HCT116 (cell line): ENCODE results near the gene SLC1A3. TPM values are rescaled to one million over a fixed set of nuclear protein-coding genes. Genes with fewer than 3 reads are reported as not detected.

Experiments
- ATAC-seq: fragments of 200-7000 bp; cut with Tn5 transposase; 2 replicates; pipeline ENCODE4 v1.9.1; 2020; ENCODE audit warnings: mild to moderate bottlenecking, moderate library complexity
- BruUV-seq: library from RNA; stranded (reverse); fragments of 400-500 nt; replicated peaks from 2 replicates; lab custom pipeline; 2021; lab: Mats Ljungman, UMichigan
- CTCF ChIA-PET: fragments of 300-600 bp; sonication (Branson Sonifier 250); formaldehyde crosslinking; loops from one replicate; lab custom pipeline; 2021; ENCODE audit warnings: antibody characterized with exemption; lab: Charles Lee
- POLR2A ChIA-PET: fragments of 300-600, 350-600 bp; sonication (Branson Sonifier 250); formaldehyde crosslinking; loops from one replicate; lab custom pipeline; 2021; ENCODE audit warnings: antibody characterized with exemption; lab: Charles Lee
- RAD21 ChIA-PET, 2 experiments: fragments of 300-600 bp; sonication (Branson Sonifier 250); formaldehyde crosslinking; loops; one replicate each; lab custom pipeline; 2023; ENCODE audit warnings: low total read pairs in 2 of 2; ENCODE audit not compliant: uncharacterized antibody in 2 of 2, unreplicated experiment in 2 of 2, low non-redundant PET in 1 of 2; lab: Charles Lee
- DNase-seq: peaks from one replicate; pipeline ENCODE4 v3.0.0-alpha.2; 2010; ENCODE audit warnings: low read depth, low spot score
- H2AFZ ChIP-seq: fragments of 200-600 bp; shearing (Covaris generic), sonication (generic); 2 replicates; pipeline ENCODE4 v1.6.1; 2017; ENCODE audit warnings: low read depth, mixed run types, mixed read lengths, antibody characterized with exemption, low read length; ENCODE audit not compliant: poor library complexity, severe bottlenecking
- H3K27ac ChIP-seq: 2 replicates; pipeline ENCODE4 v1.5.1; 2012; ENCODE audit warnings: low read depth, low read length
- H3K27me3 ChIP-seq: fragments of 200-600 bp; sonication (generic); 2 replicates; pipeline ENCODE4 v1.6.1; 2016; ENCODE audit warnings: mixed run types, low read length, mixed read lengths; ENCODE audit not compliant: insufficient read depth
- H3K36me3 ChIP-seq, 2 experiments: fragments of 200-500 bp in 1 of 2; fragments of 200-600 bp in 1 of 2; sonication (Bioruptor generic) in 1 of 2; sonication (generic) in 1 of 2; 2 replicates each; pipeline versions ENCODE4 v1.5.1 to v1.6.1; 2014 to 2016; ENCODE audit warnings: low read length in 2 of 2, inconsistent platforms in 1 of 2, mixed read lengths in 1 of 2, mixed run types in 1 of 2; ENCODE audit not compliant: insufficient read depth in 2 of 2, control insufficient read depth in 1 of 2
- H3K4me1 ChIP-seq, 2 experiments: fragments of 200-600 bp in 1 of 2; sonication (generic) in 1 of 2; 2 replicates each; pipeline versions ENCODE4 v1.5.1 to v1.6.1; 2012 to 2017; ENCODE audit warnings: low read length in 2 of 2, inconsistent platforms in 1 of 2, mild to moderate bottlenecking in 1 of 2, mixed read lengths in 1 of 2, mixed run types in 1 of 2, moderate library complexity in 1 of 2; ENCODE audit not compliant: insufficient read depth in 2 of 2, control insufficient read depth in 1 of 2
- H3K4me2 ChIP-seq: fragments of 200-600 bp; sonication (generic); 2 replicates; pipeline ENCODE4 v1.6.1; 2017; ENCODE audit warnings: mixed run types, low read length, mixed read lengths
- H3K4me3 ChIP-seq, 2 experiments: fragments of 200-600 bp in 1 of 2; sonication (generic) in 1 of 2; replicated peaks in 1 of 2; 2 replicates each; pipeline ENCODE4 v1.5.1; 2011 to 2016; ENCODE audit warnings: low read length in 2 of 2, control low read depth in 1 of 2, low read depth in 1 of 2, mild to moderate bottlenecking in 1 of 2, mixed read lengths in 1 of 2, mixed run types in 1 of 2
- H3K79me2 ChIP-seq: fragments of 200-600 bp; sonication (generic); 2 replicates; pipeline ENCODE4 v1.6.1; 2017; ENCODE audit warnings: mild to moderate bottlenecking, mixed run types, low read length, moderate library complexity, mixed read lengths; ENCODE audit not compliant: insufficient read depth
- H3K9ac ChIP-seq: fragments of 200-600 bp; sonication (generic); 2 replicates; pipeline ENCODE4 v1.6.1; 2016; ENCODE audit warnings: low read length, mixed read lengths
- H3K9me2 ChIP-seq: fragments of 200-600 bp; sonication (generic), shearing (Covaris generic); 2 replicates; pipeline ENCODE4 v1.6.1; 2017; ENCODE audit warnings: mixed run types, mild to moderate bottlenecking, moderate library complexity; ENCODE audit not compliant: insufficient read depth
- H3K9me3 ChIP-seq, 2 experiments: fragments of 200-500 bp in 1 of 2; fragments of 200-600 bp in 1 of 2; sonication (Bioruptor generic) in 1 of 2; sonication (generic) in 1 of 2; 2 replicates each; pipeline ENCODE4 v1.6.1; 2014 to 2017; ENCODE audit warnings: low read length in 2 of 2, mixed read lengths in 2 of 2, inconsistent platforms in 1 of 2, low read depth in 1 of 2, mild to moderate bottlenecking in 1 of 2, mixed run types in 1 of 2, moderate library complexity in 1 of 2; ENCODE audit not compliant: control insufficient read depth in 1 of 2, insufficient read depth in 1 of 2
- H4K20me1 ChIP-seq: fragments of 200-600 bp; sonication (generic), shearing (Covaris generic); 2 replicates; pipeline ENCODE4 v1.6.1; 2017; ENCODE audit warnings: mixed run types, mild to moderate bottlenecking, moderate library complexity; ENCODE audit not compliant: insufficient read depth
- CBX3 ChIP-seq: IDR thresholded peaks from 2 replicates; pipeline ENCODE4 v1.6.1; 2012; ENCODE audit warnings: low read depth
- CEBPB ChIP-seq: IDR thresholded peaks from 2 replicates; pipeline ENCODE4 v1.6.1; 2012; ENCODE audit warnings: low read depth
- CTCF ChIP-seq, 3 experiments: fragments of 200-600 bp in 1 of 3; sonication (generic) in 1 of 3; IDR thresholded peaks in 2 of 3; conservative IDR thresholded peaks in 1 of 3; 2 replicates each; pipeline ENCODE4 v1.5.1; 2012 to 2017; ENCODE audit warnings: low read depth in 2 of 3, low read length in 2 of 3, antibody characterized with exemption in 1 of 3, borderline replicate concordance in 1 of 3, control low read depth in 1 of 3, mild to moderate bottlenecking in 1 of 3, mixed read lengths in 1 of 3, mixed run types in 1 of 3, moderate library complexity in 1 of 3; ENCODE audit not compliant: insufficient read depth in 1 of 3
- EGR1 ChIP-seq: IDR thresholded peaks from 2 replicates; pipeline ENCODE4 v1.6.1; 2012; ENCODE audit warnings: low read depth
- ELF1 ChIP-seq: IDR thresholded peaks from 2 replicates; pipeline ENCODE4 v1.6.1; 2012; ENCODE audit warnings: low read depth, borderline replicate concordance
- POLR2AphosphoS5 ChIP-seq: IDR thresholded peaks from 2 replicates; pipeline ENCODE4 v1.6.1; 2011; ENCODE audit warnings: mild to moderate bottlenecking, low read depth, low read length, moderate library complexity
- REST ChIP-seq: IDR thresholded peaks from 2 replicates; pipeline ENCODE4 v1.6.1; 2012; ENCODE audit warnings: low read depth
- SP1 ChIP-seq: IDR thresholded peaks from 2 replicates; pipeline ENCODE4 v1.6.1; 2012; ENCODE audit warnings: low read depth
- TCF7L2 ChIP-seq: IDR thresholded peaks from 2 replicates; pipeline ENCODE4 v1.7.0; 2011; ENCODE audit warnings: borderline replicate concordance, inconsistent platforms; ENCODE audit not compliant: insufficient read depth, insufficient read length; ENCODE audit errors: extremely low read depth
- YY1 ChIP-seq: IDR thresholded peaks from 2 replicates; pipeline ENCODE4 v1.6.1; 2011; ENCODE audit warnings: low read length, low read depth, moderate library complexity, mild to moderate bottlenecking; ENCODE audit not compliant: insufficient replicate concordance; ENCODE audit errors: extremely low read depth
- ZFX ChIP-seq: fragments of 450-650 bp; IDR thresholded peaks from 2 replicates; pipeline ENCODE4 v1.6.1; 2017
- intact Hi-C: fragments of 100-400 bp; cut with micrococcal nuclease; formaldehyde crosslinking; loops from 2 replicates; pipeline ENCODE4 v1.10.0; 2022
- total RNA-seq: library from RNA; stranded (reverse); gene quantifications from one replicate; pipeline ENCODE4 v1.2.1, GENCODE V29; 2021; ENCODE audit not compliant: unreplicated experiment

The SLC1A3 gene
- total RNA-seq, 1 experiment from 2014 or later: 12.9 TPM

- no peaks in the 10 kb centered on the region for H3K4me1 ChIP-seq
- no peak for DNase-seq
- H2AFZ ChIP-seq: no peak overlapping the region
- no peaks in the 10 kb centered on the region for H4K20me1 ChIP-seq
- H3K4me3 ChIP-seq: no peak overlapping the region
- TF ChIP-seq REST (no peak), EGR1 (no peak), CBX3 (no peak), ZFX (no peak), CEBPB (no peak), TCF7L2 (no peak)
- H3K79me2 ChIP-seq: no peaks in the 10 kb centered on the region
- H3K9ac ChIP-seq: no peak overlapping the region
- RAD21 ChIA-PET: no interaction called here
- intact Hi-C loops: no loop called here
- CTCF ChIA-PET: interaction anchor here (1.2 kb wide), 1 partner anchor 14 kb away, joined by 4 read pairs; no protein-coding TSS in a partner anchor
- no peaks in the 10 kb centered on the region for H3K9me2 ChIP-seq
- BruUV-seq: no TSS peak
- no peak overlapping the region for H3K4me2 ChIP-seq
- no peaks in the 10 kb centered on the region for H3K9me3 ChIP-seq
- no peaks in the 10 kb centered on the region for H3K36me3 ChIP-seq
- H3K27ac ChIP-seq: no peak overlapping the region
- POLR2A ChIA-PET: interaction anchor here (0.8 kb wide), 1 partner anchor 9 kb away, joined by 3 read pairs; no protein-coding TSS in a partner anchor
- H3K27me3 ChIP-seq: no peaks in the 10 kb centered on the region
- ATAC-seq: no peak
Observed at GRCh38 chr5:36710039-36710438, 103.6 kb downstream of the SLC1A3 start.

- ChIA-PET POLR2A (no interaction called here), RAD21 (no interaction called here), CTCF (no interaction called here)
- Histone ChIP-seq H3K27ac (no peak overlapping the region), H3K36me3 (no peaks in the 10 kb centered on the region), H3K9ac (no peak overlapping the region), H3K9me2 (no peaks in the 10 kb centered on the region), H3K4me1 (no peaks in the 10 kb centered on the region), H3K79me2 (no peaks in the 10 kb centered on the region), H4K20me1 (no peaks in the 10 kb centered on the region), H2AFZ (no peak overlapping the region), H3K4me3 (no peak overlapping the region), H3K4me2 (no peak overlapping the region), H3K27me3 (no peaks in the 10 kb centered on the region), H3K9me3 (no peaks in the 10 kb centered on the region)
- no peak for ATAC-seq
- TF ChIP-seq POLR2AphosphoS5 (no peak), YY1 (no peak), REST (no peak), CEBPB (no peak), ELF1 (no peak), CTCF (IDR thresholded peaks at IDR 0.05 in 2 of 3, conservative IDR thresholded peaks at IDR 0.05 in 1 of 3; ENCODE audit: borderline replicate concordance in 1 of 3, insufficient read depth in 1 of 3, low read depth in 2 of 3, low read length in 2 of 3) (no peak), SP1 (no peak)
- DNase-seq: no peak
- BruUV-seq: no TSS peak
- intact Hi-C loops: no loop called here
Observed at GRCh38 chr5:36712706-36713105, 106.3 kb downstream of the SLC1A3 start.
